K562 (cell line): ENCODE data around the gene BMI1. TPM values are rescaled to one million over a fixed set of nuclear protein-coding genes. Genes with fewer than 3 reads are reported as not detected.
A peak's percentile ranks its signal among the peaks of the same experiment; 100 is the strongest.

ENCODE experiments used
- BHLHE40 ChIP-seq: IDR thresholded peaks from 2 replicates; pipeline ENCODE4 v1.6.1; 2011; ENCODE audit warnings: low read length, improper control_type of control experiment
- CSDE1 ChIP-seq, 2 experiments: fragments of 450-650 bp; IDR thresholded peaks; 2 replicates each; pipeline ENCODE4 v1.6.1; 2016; ENCODE audit warnings: mild to moderate bottlenecking in 1 of 2
- HMG20A ChIP-seq: fragments of 450-650 bp; formaldehyde crosslinking; conservative IDR thresholded peaks from 2 replicates; pipeline ENCODE4 v1.4.0; 2020; ENCODE audit warnings: mild to moderate bottlenecking, mixed read lengths
- NRF1 ChIP-seq, 2 experiments: fragments of 450-650 bp; IDR thresholded peaks in 1 of 2; conservative IDR thresholded peaks in 1 of 2; 2 replicates each; pipeline ENCODE4 v1.6.1; 2014; ENCODE audit warnings: mild to moderate bottlenecking in 2 of 2
- RBM14 ChIP-seq: fragments of 200-400 bp; formaldehyde crosslinking; IDR thresholded peaks from 2 replicates; pipeline ENCODE4 v1.6.1; 2018; ENCODE audit warnings: low read depth, mild to moderate bottlenecking, low read length, moderate library complexity, borderline replicate concordance; ENCODE audit not compliant: insufficient read depth
- XRCC4 ChIP-seq: IDR thresholded peaks from one replicate; pipeline ENCODE4 v1.6.1; 2011; ENCODE audit not compliant: insufficient read depth, insufficient read length; ENCODE audit errors: extremely low read depth
- ZNF217 ChIP-seq: sonication (generic); formaldehyde crosslinking; IDR thresholded peaks from 2 replicates; pipeline ENCODE4 v1.8.0; 2022; ENCODE audit warnings: mild to moderate bottlenecking, missing genetic modification reagents
- polyA plus RNA-seq, 8 experiments: library from polyadenylated mRNA; depleted of rRNA in 4 of 8; stranded (reverse) in 5 of 8; unstranded in 3 of 8; fragments of >200 nt; fragmentation: Nextera tagmentation in 2 of 8; fragmentation: Illumina TruSeq in 1 of 8; extraction: Ambion mirVana in 2 of 8; extraction: Trizol in 1 of 8; gene quantifications; 2 replicates each; pipeline versions ENCODE4 v1.2.1 to v1.2.3, GENCODE V29; 2011 to 2014; ENCODE audit warnings: inconsistent platforms in 1 of 8, missing spikeins in 1 of 8
- total RNA-seq, 7 experiments: library from RNA; depleted of rRNA in 6 of 7; stranded (reverse); fragments of >200 nt in 6 of 7; fragmentation: Illumina TruSeq in 2 of 7; extraction: Trizol in 2 of 7; gene quantifications; 2 replicates each; pipeline versions ENCODE4 v1.2.1 to v1.2.3, GENCODE V29; 2011 to 2021; ENCODE audit warnings: low replicate concordance in 1 of 7
- TF ChIP-seq, protein P1 (sequence below): fragments of 200-600 bp; sonication (generic); IDR thresholded peaks from one replicate; pipeline ENCODE4 v1.6.1; 2012; ENCODE audit warnings: mild to moderate bottlenecking, low read depth, low read length, inconsistent platforms
- TF ChIP-seq, protein P2 (sequence below): fragments of 450-650 bp; IDR thresholded peaks from 2 replicates; pipeline ENCODE4 v1.6.1; 2016; ENCODE audit warnings: antibody characterized with exemption
- TF ChIP-seq, protein P3 (sequence below): fragments of 200-400 bp; formaldehyde crosslinking; IDR thresholded peaks from 2 replicates; pipeline ENCODE4 v1.6.1; 2017; ENCODE audit warnings: mild to moderate bottlenecking, low read depth, low read length, moderate library complexity
- TF ChIP-seq, protein P4 (sequence below): fragments of 450-650 bp; IDR thresholded peaks from 2 replicates; pipeline ENCODE4 v1.6.1; 2016; ENCODE audit warnings: low read depth, mild to moderate bottlenecking, moderate library complexity

Gene BMI1
- total and polyA plus RNA-seq, 9 of the 15 experiments (the other 6 are each of a cell fraction or from before 2014, with no cell fraction given) = 21.4 to 103 (median 70.8) TPM

DNA sequence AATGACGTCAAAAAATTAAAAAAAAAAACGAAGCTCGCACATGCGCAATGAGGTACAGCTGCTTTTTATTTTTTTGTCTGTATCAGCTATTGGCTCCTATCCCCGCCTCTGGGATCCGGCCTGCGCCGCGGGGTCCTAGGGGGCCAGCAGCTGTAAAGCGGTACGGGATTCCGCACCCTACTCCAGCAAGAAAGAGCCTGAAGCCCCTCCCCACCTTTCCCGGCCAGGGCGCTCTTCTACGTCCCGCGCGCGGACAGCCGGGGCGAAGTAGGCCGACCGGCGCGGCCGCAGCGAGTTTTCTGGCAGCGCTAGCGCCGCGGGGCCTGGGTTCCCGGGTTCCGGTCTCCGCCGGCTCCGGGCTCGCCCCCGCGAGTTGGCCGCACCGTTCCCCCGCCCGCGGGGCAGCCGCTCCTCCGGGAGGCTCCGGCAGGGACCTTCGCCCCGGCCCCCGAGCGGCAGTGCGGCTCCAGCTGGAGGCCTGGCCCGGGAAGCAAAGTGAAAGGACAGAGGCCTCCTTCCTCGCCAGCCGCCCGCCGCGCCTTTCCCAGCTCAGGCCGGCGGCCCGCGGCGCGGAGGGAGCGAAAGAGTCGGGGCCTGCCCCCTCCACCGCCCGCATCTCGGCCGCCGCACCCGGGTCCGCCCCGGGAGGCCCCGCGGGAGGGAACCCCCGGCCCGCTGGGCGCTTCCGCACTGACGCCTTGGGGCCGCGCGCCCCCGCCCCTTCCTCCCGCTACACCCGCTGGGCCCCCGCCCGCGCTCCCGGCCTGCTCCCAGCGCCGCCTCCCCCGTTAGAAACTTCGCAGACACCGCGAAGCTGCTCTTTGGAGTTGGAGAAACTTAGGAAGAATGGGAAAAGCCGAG, 19.7 kb downstream of the BMI1 start (continued):
- TF ChIP-seq, protein P1, sequence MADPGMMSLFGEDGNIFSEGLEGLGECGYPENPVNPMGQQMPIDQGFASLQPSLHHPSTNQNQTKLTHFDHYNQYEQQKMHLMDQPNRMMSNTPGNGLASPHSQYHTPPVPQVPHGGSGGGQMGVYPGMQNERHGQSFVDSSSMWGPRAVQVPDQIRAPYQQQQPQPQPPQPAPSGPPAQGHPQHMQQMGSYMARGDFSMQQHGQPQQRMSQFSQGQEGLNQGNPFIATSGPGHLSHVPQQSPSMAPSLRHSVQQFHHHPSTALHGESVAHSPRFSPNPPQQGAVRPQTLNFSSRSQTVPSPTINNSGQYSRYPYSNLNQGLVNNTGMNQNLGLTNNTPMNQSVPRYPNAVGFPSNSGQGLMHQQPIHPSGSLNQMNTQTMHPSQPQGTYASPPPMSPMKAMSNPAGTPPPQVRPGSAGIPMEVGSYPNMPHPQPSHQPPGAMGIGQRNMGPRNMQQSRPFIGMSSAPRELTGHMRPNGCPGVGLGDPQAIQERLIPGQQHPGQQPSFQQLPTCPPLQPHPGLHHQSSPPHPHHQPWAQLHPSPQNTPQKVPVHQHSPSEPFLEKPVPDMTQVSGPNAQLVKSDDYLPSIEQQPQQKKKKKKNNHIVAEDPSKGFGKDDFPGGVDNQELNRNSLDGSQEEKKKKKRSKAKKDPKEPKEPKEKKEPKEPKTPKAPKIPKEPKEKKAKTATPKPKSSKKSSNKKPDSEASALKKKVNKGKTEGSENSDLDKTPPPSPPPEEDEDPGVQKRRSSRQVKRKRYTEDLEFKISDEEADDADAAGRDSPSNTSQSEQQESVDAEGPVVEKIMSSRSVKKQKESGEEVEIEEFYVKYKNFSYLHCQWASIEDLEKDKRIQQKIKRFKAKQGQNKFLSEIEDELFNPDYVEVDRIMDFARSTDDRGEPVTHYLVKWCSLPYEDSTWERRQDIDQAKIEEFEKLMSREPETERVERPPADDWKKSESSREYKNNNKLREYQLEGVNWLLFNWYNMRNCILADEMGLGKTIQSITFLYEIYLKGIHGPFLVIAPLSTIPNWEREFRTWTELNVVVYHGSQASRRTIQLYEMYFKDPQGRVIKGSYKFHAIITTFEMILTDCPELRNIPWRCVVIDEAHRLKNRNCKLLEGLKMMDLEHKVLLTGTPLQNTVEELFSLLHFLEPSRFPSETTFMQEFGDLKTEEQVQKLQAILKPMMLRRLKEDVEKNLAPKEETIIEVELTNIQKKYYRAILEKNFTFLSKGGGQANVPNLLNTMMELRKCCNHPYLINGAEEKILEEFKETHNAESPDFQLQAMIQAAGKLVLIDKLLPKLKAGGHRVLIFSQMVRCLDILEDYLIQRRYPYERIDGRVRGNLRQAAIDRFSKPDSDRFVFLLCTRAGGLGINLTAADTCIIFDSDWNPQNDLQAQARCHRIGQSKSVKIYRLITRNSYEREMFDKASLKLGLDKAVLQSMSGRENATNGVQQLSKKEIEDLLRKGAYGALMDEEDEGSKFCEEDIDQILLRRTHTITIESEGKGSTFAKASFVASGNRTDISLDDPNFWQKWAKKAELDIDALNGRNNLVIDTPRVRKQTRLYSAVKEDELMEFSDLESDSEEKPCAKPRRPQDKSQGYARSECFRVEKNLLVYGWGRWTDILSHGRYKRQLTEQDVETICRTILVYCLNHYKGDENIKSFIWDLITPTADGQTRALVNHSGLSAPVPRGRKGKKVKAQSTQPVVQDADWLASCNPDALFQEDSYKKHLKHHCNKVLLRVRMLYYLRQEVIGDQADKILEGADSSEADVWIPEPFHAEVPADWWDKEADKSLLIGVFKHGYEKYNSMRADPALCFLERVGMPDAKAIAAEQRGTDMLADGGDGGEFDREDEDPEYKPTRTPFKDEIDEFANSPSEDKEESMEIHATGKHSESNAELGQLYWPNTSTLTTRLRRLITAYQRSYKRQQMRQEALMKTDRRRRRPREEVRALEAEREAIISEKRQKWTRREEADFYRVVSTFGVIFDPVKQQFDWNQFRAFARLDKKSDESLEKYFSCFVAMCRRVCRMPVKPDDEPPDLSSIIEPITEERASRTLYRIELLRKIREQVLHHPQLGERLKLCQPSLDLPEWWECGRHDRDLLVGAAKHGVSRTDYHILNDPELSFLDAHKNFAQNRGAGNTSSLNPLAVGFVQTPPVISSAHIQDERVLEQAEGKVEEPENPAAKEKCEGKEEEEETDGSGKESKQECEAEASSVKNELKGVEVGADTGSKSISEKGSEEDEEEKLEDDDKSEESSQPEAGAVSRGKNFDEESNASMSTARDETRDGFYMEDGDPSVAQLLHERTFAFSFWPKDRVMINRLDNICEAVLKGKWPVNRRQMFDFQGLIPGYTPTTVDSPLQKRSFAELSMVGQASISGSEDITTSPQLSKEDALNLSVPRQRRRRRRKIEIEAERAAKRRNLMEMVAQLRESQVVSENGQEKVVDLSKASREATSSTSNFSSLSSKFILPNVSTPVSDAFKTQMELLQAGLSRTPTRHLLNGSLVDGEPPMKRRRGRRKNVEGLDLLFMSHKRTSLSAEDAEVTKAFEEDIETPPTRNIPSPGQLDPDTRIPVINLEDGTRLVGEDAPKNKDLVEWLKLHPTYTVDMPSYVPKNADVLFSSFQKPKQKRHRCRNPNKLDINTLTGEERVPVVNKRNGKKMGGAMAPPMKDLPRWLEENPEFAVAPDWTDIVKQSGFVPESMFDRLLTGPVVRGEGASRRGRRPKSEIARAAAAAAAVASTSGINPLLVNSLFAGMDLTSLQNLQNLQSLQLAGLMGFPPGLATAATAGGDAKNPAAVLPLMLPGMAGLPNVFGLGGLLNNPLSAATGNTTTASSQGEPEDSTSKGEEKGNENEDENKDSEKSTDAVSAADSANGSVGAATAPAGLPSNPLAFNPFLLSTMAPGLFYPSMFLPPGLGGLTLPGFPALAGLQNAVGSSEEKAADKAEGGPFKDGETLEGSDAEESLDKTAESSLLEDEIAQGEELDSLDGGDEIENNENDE = no peak
- TF ChIP-seq CSDE1 (IDR thresholded peaks at IDR 0.05) = no peak
- TF ChIP-seq, protein P2, sequence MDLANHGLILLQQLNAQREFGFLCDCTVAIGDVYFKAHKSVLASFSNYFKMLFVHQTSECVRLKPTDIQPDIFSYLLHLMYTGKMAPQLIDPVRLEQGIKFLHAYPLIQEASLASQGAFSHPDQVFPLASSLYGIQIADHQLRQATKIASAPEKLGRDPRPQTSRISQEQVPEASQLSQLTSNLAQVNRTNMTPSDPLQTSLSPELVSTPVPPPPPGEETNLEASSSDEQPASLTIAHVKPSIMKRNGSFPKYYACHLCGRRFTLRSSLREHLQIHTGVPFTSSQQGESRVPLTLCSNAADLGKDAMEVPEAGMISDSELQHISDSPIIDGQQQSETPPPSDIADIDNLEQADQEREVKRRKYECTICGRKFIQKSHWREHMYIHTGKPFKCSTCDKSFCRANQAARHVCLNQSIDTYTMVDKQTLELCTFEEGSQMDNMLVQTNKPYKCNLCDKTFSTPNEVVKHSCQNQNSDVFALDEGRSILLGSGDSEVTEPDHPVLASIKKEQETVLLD = peak; percentile 90
- no peak for TF ChIP-seq XRCC4
- TF ChIP-seq, protein P3, sequence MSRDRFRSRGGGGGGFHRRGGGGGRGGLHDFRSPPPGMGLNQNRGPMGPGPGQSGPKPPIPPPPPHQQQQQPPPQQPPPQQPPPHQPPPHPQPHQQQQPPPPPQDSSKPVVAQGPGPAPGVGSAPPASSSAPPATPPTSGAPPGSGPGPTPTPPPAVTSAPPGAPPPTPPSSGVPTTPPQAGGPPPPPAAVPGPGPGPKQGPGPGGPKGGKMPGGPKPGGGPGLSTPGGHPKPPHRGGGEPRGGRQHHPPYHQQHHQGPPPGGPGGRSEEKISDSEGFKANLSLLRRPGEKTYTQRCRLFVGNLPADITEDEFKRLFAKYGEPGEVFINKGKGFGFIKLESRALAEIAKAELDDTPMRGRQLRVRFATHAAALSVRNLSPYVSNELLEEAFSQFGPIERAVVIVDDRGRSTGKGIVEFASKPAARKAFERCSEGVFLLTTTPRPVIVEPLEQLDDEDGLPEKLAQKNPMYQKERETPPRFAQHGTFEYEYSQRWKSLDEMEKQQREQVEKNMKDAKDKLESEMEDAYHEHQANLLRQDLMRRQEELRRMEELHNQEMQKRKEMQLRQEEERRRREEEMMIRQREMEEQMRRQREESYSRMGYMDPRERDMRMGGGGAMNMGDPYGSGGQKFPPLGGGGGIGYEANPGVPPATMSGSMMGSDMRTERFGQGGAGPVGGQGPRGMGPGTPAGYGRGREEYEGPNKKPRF = no peak
- peak; percentile 97 for TF ChIP-seq NRF1 (conservative IDR thresholded peaks at IDR 0.05 in 1 of 2, IDR thresholded peaks at IDR 0.05 in 1 of 2)
- TF ChIP-seq, protein P4, sequence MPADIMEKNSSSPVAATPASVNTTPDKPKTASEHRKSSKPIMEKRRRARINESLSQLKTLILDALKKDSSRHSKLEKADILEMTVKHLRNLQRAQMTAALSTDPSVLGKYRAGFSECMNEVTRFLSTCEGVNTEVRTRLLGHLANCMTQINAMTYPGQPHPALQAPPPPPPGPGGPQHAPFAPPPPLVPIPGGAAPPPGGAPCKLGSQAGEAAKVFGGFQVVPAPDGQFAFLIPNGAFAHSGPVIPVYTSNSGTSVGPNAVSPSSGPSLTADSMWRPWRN = no peak
- no peak for TF ChIP-seq RBM14
- no peak for TF ChIP-seq HMG20A (CRISPR knock-in tag)
- TF ChIP-seq BHLHE40 = no peak
- TF ChIP-seq ZNF217 (CRISPR knock-in tag) = no peak
